Neural crest cell (in vitro differentiated cells): ENCODE data around the gene FRMD4A. TPM values are rescaled to one million over a fixed set of nuclear protein-coding genes. Genes with fewer than 3 reads are reported as not detected.

ENCODE experiments used
- DNase-seq: peaks from one replicate; pipeline ENCODE4 v3.0.0; 2021; ENCODE audit warnings: low read depth, mixed read lengths, low spot score
- H3K27ac Mint-ChIP-seq: one replicate; pipeline ENCODE4 v1.8.0; 2021; ENCODE audit warnings: mild to moderate bottlenecking, mixed read lengths; ENCODE audit not compliant: unreplicated experiment
- H3K27me3 Mint-ChIP-seq: 2 replicates; pipeline ENCODE4 v1.8.0; 2021; ENCODE audit warnings: low read depth, mild to moderate bottlenecking, mixed read lengths
- H3K36me3 Mint-ChIP-seq: 2 replicates; pipeline ENCODE4 v1.8.0; 2021; ENCODE audit warnings: low read depth, mild to moderate bottlenecking, mixed read lengths
- H3K4me1 Mint-ChIP-seq: 2 replicates; pipeline ENCODE4 v1.8.0; 2021; ENCODE audit warnings: mixed read lengths
- H3K4me3 Mint-ChIP-seq: one replicate; pipeline ENCODE4 v1.8.0; 2021; ENCODE audit warnings: mild to moderate bottlenecking, mixed read lengths
- H3K9me3 Mint-ChIP-seq: 2 replicates; pipeline ENCODE4 v1.8.0; 2021; ENCODE audit warnings: mixed read lengths
- CTCF ChIP-seq: fragments of 200-600 bp; sonication (generic); conservative IDR thresholded peaks from 2 replicates; pipeline ENCODE4 v1.5.0; 2021; ENCODE audit warnings: antibody characterized with exemption, mild to moderate bottlenecking
- total RNA-seq: library from RNA; stranded (reverse); gene quantifications from 2 replicates; pipeline ENCODE4 v1.2.1, GENCODE V29; 2021

The FRMD4A gene
- total RNA-seq, 1 donor from 2014 or later = 65.3 TPM

DNA sequence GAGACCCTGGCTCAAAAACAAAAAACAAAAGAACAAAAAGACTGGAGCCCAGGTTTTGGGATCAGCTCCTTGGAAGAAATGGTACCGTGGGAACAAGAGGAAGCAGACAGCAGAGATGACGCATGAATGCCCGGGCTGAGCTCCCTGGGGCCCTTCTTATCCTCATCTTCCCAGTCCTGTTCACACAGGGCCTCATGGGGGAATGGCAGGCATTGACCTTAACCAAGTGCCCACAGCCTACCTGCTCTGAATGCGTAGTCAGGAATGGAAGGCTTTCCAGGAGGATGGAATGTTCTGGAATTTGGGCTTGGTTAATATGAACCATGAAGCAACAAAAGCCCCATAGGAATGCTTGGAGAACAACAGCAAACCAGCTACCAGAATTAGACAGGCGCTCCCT, 589.3 kb downstream of the FRMD4A start:
- Mint-ChIP-seq H3K27ac (no peak overlapping the region), H3K4me1 (peaks cover 6% of the 10 kb centered on the region), H3K27me3 (no peaks in the 10 kb centered on the region), H3K36me3 (peaks cover 9% of the 10 kb centered on the region), H3K4me3 (no peak overlapping the region), H3K9me3 (no peaks in the 10 kb centered on the region)
- no peak for DNase-seq
- TF ChIP-seq CTCF = no peak

DNA sequence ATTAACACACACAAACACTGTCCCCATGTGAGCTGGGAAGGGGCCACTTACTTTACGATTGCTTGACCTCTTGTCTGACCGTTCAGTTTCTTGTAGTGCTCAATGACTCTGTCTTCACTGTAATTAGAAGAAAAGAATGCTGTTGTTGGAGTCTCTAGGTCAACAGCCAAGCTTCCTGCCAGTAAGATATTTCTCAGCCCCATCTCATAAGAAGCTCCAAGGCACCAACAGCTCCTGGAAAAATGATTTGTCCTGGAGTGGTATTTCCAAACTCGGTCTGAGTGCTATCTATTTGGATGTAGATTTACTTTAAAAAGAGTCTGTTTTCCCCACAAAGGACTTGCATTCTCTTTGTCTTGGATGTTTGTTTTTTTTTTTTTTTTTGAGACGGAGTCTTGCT, 590.3 kb downstream of the FRMD4A start:
- Mint-ChIP-seq H3K27ac (no peak overlapping the region), H3K4me1 (peaks cover 6% of the 10 kb centered on the region), H3K27me3 (no peaks in the 10 kb centered on the region), H3K4me3 (no peak overlapping the region), H3K36me3 (peaks cover 7% of the 10 kb centered on the region), H3K9me3 (no peaks in the 10 kb centered on the region)
- TF ChIP-seq CTCF = no peak
- DNase-seq = no peak

GRCh38 chr10:13739183-13739582, 591.5 kb downstream of the FRMD4A start:
- peaks cover 11% of the 10 kb centered on the region for H3K36me3 Mint-ChIP-seq
- no peak for DNase-seq
- H3K27me3 Mint-ChIP-seq = no peaks in the 10 kb centered on the region
- no peak for TF ChIP-seq CTCF
- H3K27ac Mint-ChIP-seq = no peak overlapping the region
- H3K4me3 Mint-ChIP-seq = no peak overlapping the region
- no peaks in the 10 kb centered on the region for H3K9me3 Mint-ChIP-seq
- H3K4me1 Mint-ChIP-seq = peaks cover 9% of the 10 kb centered on the region

DNA sequence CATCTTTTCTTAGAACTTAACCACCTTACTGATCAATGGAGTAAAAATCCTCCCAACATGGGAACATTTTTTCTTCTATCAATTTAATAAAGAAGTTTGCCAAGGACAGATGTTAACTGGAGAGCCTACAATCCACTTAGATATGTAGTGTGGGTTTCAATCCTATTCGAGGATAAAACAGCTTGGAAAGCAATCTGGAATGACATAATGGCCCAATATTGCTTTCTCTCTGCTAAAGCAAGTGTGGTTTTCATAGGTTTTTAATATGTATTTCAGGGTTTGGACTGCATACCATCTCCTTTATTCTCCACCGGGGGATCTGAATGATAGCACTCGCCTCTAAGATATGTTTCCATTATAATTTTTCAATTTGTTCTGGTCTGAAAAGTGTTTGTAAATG, 594.2 kb downstream of the FRMD4A start:
- peaks cover 19% of the 10 kb centered on the region for H3K36me3 Mint-ChIP-seq
- no peak for DNase-seq
- H3K9me3 Mint-ChIP-seq = no peaks in the 10 kb centered on the region
- H3K4me1 Mint-ChIP-seq = peaks cover 17% of the 10 kb centered on the region
- H3K4me3 Mint-ChIP-seq = no peak overlapping the region
- H3K27ac Mint-ChIP-seq = no peak overlapping the region
- peaks cover 3% of the 10 kb centered on the region for H3K27me3 Mint-ChIP-seq
- TF ChIP-seq CTCF = no peak

GRCh38 chr10:13734151-13734550, 596.6 kb downstream of the FRMD4A start:
- no peak overlapping the region for H3K27ac Mint-ChIP-seq
- H3K27me3 Mint-ChIP-seq = peaks cover 8% of the 10 kb centered on the region
- H3K36me3 Mint-ChIP-seq = peaks cover 19% of the 10 kb centered on the region
- no peak overlapping the region for H3K4me3 Mint-ChIP-seq
- H3K4me1 Mint-ChIP-seq = peaks cover 26% of the 10 kb centered on the region
- H3K9me3 Mint-ChIP-seq = no peaks in the 10 kb centered on the region
- no peak for DNase-seq
- TF ChIP-seq CTCF = no peak

DNA sequence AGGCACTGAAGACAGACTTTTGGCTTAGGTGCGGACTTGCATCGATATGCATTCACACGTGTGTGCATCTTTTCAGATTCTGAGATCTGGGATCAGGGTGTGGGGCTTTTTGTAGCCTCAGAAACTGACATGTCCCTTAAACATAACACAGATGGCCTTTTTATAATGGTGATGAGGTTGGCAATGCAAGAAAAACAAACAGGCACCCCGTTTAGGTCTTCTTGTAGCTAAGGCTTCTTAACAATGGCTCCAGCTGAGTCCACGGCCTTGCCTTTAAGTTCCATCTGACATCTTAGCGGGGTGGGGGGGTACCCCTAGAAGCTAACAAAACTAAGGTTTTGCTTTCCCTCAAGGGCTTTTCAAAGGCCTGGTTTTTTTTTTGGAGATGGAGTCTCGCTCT, 597.7 kb downstream of the FRMD4A start:
- no peak for TF ChIP-seq CTCF
- peaks cover 26% of the 10 kb centered on the region for H3K4me1 Mint-ChIP-seq
- H3K27ac Mint-ChIP-seq = no peak overlapping the region

More for the DNA sequence above, 597.7 kb downstream of the FRMD4A start:
- DNase-seq = no peak
- Mint-ChIP-seq H3K4me3 (no peak overlapping the region), H3K9me3 (no peaks in the 10 kb centered on the region), H3K27me3 (peaks cover 8% of the 10 kb centered on the region), H3K36me3 (peaks cover 21% of the 10 kb centered on the region)
